GM18873 (cell line): ENCODE measurements around the gene DPP7.
"Not testable (repeated sequence)": the region's sequence is repeated elsewhere in the genome, so short reads cannot be mapped to it uniquely, and the experiment has no call there.

Experiments used
- ATAC-seq: cut with Tn5 transposase; IDR thresholded peaks from one replicate; pipeline ENCODE4 v1.9.1; 2021; ENCODE audit warnings: mild to moderate bottlenecking, moderate library complexity, moderate number of reproducible peaks; ENCODE audit not compliant: unreplicated experiment, low FRiP score

Gene DPP7

GRCh38 chr9:137130176-137130755 is 15.7 kb upstream of the DPP7 start:
- ATAC-seq = peak; percentile 4

GRCh38 chr9:137129456-137130175 is 15.1 kb upstream of the DPP7 start:
- ATAC-seq = peak; percentile 72

- peak; percentile 21 for ATAC-seq
Measured at GRCh38 chr9:137128862-137129455, 14.4 kb upstream of the DPP7 start.

GRCh38 chr9:137128158-137128861 is 13.8 kb upstream of the DPP7 start:
- ATAC-seq = no peak

- no peak for ATAC-seq
Measured at GRCh38 chr9:137127301-137128157, 13.0 kb upstream of the DPP7 start.

- no peak for ATAC-seq
Measured at GRCh38 chr9:137126786-137127185, 12.3 kb upstream of the DPP7 start.

GRCh38 chr9:137123952-137124462 is 9.5 kb upstream of the DPP7 start:
- not testable (repeated sequence) for ATAC-seq

GRCh38 chr9:137123468-137123837 is 8.9 kb upstream of the DPP7 start:
- ATAC-seq = no peak

- not testable (repeated sequence) for ATAC-seq
Measured at GRCh38 chr9:137122796-137123467, 8.4 kb upstream of the DPP7 start.

GRCh38 chr9:137121927-137122795 is 7.6 kb upstream of the DPP7 start:
- ATAC-seq = not testable (repeated sequence)

GRCh38 chr9:137118092-137118603 is 3.6 kb upstream of the DPP7 start:
- not testable (repeated sequence) for ATAC-seq

GRCh38 chr9:137117269-137117731 is 2.8 kb upstream of the DPP7 start:
- ATAC-seq = no peak

GRCh38 chr9:137116728-137117127 is 2.2 kb upstream of the DPP7 start:
- no peak for ATAC-seq

GRCh38 chr9:137116027-137116507 is 1.5 kb upstream of the DPP7 start:
- no peak for ATAC-seq

GRCh38 chr9:137115394-137116026 is 977 bp upstream of the DPP7 start:
- no peak for ATAC-seq

GRCh38 chr9:137114220-137114612 is 317 bp downstream of the DPP7 start:
- no peak for ATAC-seq

GRCh38 chr9:137113385-137114159 is 961 bp downstream of the DPP7 start:
- ATAC-seq = no peak
